Choroid plexus epithelial cell (primary cell): ENCODE measurements around the gene TRDN.

Experiments
- DNase-seq: peaks from one replicate; pipeline ENCODE4 v3.0.0-alpha.2; 2010; ENCODE audit warnings: low read depth
- H3K4me3 ChIP-seq: 2 replicates; pipeline ENCODE4 v1.5.1; 2011; ENCODE audit warnings: low read depth, mild to moderate bottlenecking, control low read depth, low read length, moderate library complexity
- TF ChIP-seq, protein P1 (sequence below): conservative IDR thresholded peaks from 2 replicates; pipeline ENCODE4 v1.5.1; 2011; ENCODE audit warnings: low read depth, mild to moderate bottlenecking, control low read depth, inconsistent platforms, low read length, moderate library complexity

The TRDN gene

GRCh38 chr6:123352279-123352678 is 284.5 kb downstream of the TRDN start:
- TF ChIP-seq, protein P1, sequence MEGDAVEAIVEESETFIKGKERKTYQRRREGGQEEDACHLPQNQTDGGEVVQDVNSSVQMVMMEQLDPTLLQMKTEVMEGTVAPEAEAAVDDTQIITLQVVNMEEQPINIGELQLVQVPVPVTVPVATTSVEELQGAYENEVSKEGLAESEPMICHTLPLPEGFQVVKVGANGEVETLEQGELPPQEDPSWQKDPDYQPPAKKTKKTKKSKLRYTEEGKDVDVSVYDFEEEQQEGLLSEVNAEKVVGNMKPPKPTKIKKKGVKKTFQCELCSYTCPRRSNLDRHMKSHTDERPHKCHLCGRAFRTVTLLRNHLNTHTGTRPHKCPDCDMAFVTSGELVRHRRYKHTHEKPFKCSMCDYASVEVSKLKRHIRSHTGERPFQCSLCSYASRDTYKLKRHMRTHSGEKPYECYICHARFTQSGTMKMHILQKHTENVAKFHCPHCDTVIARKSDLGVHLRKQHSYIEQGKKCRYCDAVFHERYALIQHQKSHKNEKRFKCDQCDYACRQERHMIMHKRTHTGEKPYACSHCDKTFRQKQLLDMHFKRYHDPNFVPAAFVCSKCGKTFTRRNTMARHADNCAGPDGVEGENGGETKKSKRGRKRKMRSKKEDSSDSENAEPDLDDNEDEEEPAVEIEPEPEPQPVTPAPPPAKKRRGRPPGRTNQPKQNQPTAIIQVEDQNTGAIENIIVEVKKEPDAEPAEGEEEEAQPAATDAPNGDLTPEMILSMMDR = no peak
- no peak overlapping the region for H3K4me3 ChIP-seq
- DNase-seq = no peak

GRCh38 chr6:123343836-123344235 is 292.9 kb downstream of the TRDN start:
- DNase-seq = no peak
- H3K4me3 ChIP-seq = no peak overlapping the region
- TF ChIP-seq, protein P1 = no peak

DNA sequence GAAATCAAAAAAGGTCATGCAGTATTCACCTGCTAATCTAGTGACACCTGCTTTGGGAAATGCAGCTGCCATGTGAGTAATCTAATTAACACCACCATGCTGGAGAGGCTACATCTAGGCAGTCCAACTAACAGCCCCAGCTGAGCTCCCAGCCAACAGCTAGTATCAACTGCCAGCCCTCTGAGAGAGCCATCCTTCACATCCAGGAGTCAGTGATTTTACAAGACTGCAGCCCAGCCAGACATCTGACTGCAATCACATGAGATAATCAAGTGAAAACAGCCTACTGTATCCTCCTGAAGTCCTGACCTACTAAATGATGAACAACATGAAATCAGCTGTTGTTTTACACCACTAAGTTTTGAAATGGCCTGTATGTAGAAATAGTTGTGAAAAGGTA is 298.4 kb downstream of the TRDN start:
- DNase-seq = no peak
- TF ChIP-seq, protein P1 = no peak
- no peak overlapping the region for H3K4me3 ChIP-seq

DNA sequence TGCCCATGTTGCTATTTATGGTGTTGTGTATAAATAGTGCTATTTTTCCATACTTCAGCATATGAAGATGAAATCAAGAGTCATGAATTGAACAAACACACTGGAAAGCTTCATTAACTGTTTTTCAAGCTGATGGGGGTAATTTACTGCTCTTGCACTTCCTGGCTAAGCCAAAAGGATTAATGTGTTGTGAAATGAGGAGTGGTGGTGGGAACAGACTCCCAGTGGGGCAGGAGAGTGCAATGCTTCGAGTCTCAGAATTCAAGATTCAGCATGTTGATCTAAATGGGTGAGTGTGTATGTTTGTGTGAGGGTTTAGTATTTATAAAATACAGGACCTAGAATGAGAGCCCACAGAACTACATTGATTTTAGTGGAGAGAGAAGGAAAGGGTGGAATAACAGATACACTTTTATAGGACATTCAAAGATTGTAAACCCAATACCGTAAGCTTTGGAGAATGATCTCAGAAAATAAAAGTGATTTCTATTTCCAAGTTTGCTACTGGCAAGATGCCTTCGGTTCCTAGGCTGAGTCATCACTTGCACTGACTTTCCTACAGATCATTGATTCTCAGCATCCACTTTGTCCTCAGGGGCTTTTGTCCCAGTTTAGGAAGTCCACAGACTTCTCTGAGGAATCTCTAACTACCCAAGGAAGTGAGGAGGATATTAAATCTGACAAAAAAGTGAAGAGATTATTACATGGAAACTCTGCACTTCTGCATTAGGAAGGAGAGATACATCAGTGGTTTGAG is 303.6 kb downstream of the TRDN start:
- no peak for DNase-seq
- TF ChIP-seq, protein P1 = no peak
- H3K4me3 ChIP-seq = no peak overlapping the region

- TF ChIP-seq, protein P1 = no peak
- H3K4me3 ChIP-seq = no peak overlapping the region
- no peak for DNase-seq
Measured at GRCh38 chr6:123332070-123332469, 304.7 kb downstream of the TRDN start.

GRCh38 chr6:123329337-123329736 is 307.4 kb downstream of the TRDN start:
- DNase-seq = no peak
- H3K4me3 ChIP-seq = no peak overlapping the region
- TF ChIP-seq, protein P1 = no peak
